Measurements from ENCODE around the gene INO80.

GRCh38 chr15:41115161-41115651, 874 bp downstream of the INO80 start:
- TF ChIP-seq CTCF (IDR thresholded peaks at IDR 0.05 in 4 of 5, conservative IDR thresholded peaks at IDR 0.05 in 1 of 5) (no peak), POLR2A (IDR thresholded peaks at IDR 0.05) (no peak)
